ENCODE results near the gene WNT16. TPM values are rescaled to one million over a fixed set of nuclear protein-coding genes. Genes with fewer than 3 reads are reported as not detected.

WNT16 gene
- total RNA-seq, 1 donor from 2014 or later = not detected

- Histone ChIP-seq H3K27me3 (peaks cover 67% of the 10 kb centered on the region), H3K4me2 (no peak overlapping the region)
- H3K4me3 Mint-ChIP-seq = peak overlapping the region; percentile 1
These were observed 2.8 kb downstream of the WNT16 start for GRCh38 chr7:121331574-121331973.

GRCh38 chr7:121334376-121334775 lies 5.6 kb downstream of the WNT16 start:
- no peak overlapping the region for H3K27ac Mint-ChIP-seq

More at GRCh38 chr7:121331574-121331973, 2.8 kb downstream of the WNT16 start:
- Mint-ChIP-seq H3K36me3 (no peaks in the 10 kb centered on the region), H3K9me3 (peaks cover 11% of the 10 kb centered on the region), H3K27me3 (ENCODE audit: insufficient read depth, low read depth) (peaks cover 36% of the 10 kb centered on the region), H3K4me1 (peaks cover 16% of the 10 kb centered on the region), H3K27ac (no peak overlapping the region)
- no peak for DNase-seq (ENCODE audit: low spot score)
- H3K9me3 ChIP-seq (ENCODE audit: low read depth) = no peaks in the 10 kb centered on the region
- H3K27ac ChIP-seq = no peak overlapping the region
- no peak overlapping the region for H3K9ac ChIP-seq
- no peaks in the 10 kb centered on the region for H3K79me2 ChIP-seq (ENCODE audit: low read depth)
- H3K36me3 ChIP-seq = no peaks in the 10 kb centered on the region
- peaks cover 18% of the 10 kb centered on the region for H3F3A ChIP-seq (ENCODE audit: low read depth)
- TF ChIP-seq CTCF (IDR thresholded peaks at IDR 0.05) (no peak), EZH2 (IDR thresholded peaks at IDR 0.05) (no peak), EZH2phosphoT487 (IDR thresholded peaks at IDR 0.05) (no peak)
- H3K4me3 ChIP-seq = no peak overlapping the region
- H4K20me1 ChIP-seq (ENCODE audit: low read depth) = no peaks in the 10 kb centered on the region
- peaks cover 5% of the 10 kb centered on the region for H3K4me1 ChIP-seq
- H2AFZ ChIP-seq (replicated peaks) = no peak overlapping the region

GRCh38 chr7:121334875-121335648 lies 6.3 kb downstream of the WNT16 start:
- no peak for DNase-seq (ENCODE audit: low spot score)
- TF ChIP-seq EZH2phosphoT487 (IDR thresholded peaks at IDR 0.05) (no peak), EZH2 (IDR thresholded peaks at IDR 0.05) (no peak), CTCF (IDR thresholded peaks at IDR 0.05) (no peak)
- no peaks in the 10 kb centered on the region for H4K20me1 ChIP-seq (ENCODE audit: low read depth)
- H2AFZ ChIP-seq (replicated peaks) = no peak overlapping the region
- H3K36me3 ChIP-seq = no peaks in the 10 kb centered on the region
- H3K4me3 ChIP-seq = no peak overlapping the region
- H3K27me3 Mint-ChIP-seq (ENCODE audit: insufficient read depth, low read depth) = peaks cover 16% of the 10 kb centered on the region
- H3K79me2 ChIP-seq (ENCODE audit: low read depth) = no peaks in the 10 kb centered on the region
- H3K27ac Mint-ChIP-seq = no peak overlapping the region
- peaks cover 6% of the 10 kb centered on the region for H3F3A ChIP-seq (ENCODE audit: low read depth)
- H3K4me3 Mint-ChIP-seq = no peak overlapping the region
- H3K27me3 ChIP-seq = peaks cover 34% of the 10 kb centered on the region
- no peaks in the 10 kb centered on the region for H3K9me3 Mint-ChIP-seq
- H3K4me2 ChIP-seq = no peak overlapping the region
- H3K4me1 ChIP-seq = peaks cover 5% of the 10 kb centered on the region
- no peaks in the 10 kb centered on the region for H3K9me3 ChIP-seq (ENCODE audit: low read depth)
- no peaks in the 10 kb centered on the region for H3K36me3 Mint-ChIP-seq
- no peak overlapping the region for H3K9ac ChIP-seq
- H3K27ac ChIP-seq = no peak overlapping the region
- peaks cover 5% of the 10 kb centered on the region for H3K4me1 Mint-ChIP-seq

More at GRCh38 chr7:121334376-121334775, 5.6 kb downstream of the WNT16 start:
- Histone ChIP-seq H3K4me2 (no peak overlapping the region), H3K9me3 (ENCODE audit: low read depth) (no peaks in the 10 kb centered on the region), H3K36me3 (no peaks in the 10 kb centered on the region), H3K79me2 (ENCODE audit: low read depth) (no peaks in the 10 kb centered on the region), H3K4me3 (no peak overlapping the region), H2AFZ (replicated peaks) (no peak overlapping the region), H3K4me1 (peaks cover 5% of the 10 kb centered on the region), H4K20me1 (ENCODE audit: low read depth) (no peaks in the 10 kb centered on the region), H3K9ac (no peak overlapping the region), H3K27me3 (peaks cover 41% of the 10 kb centered on the region), H3K27ac (no peak overlapping the region), H3F3A (ENCODE audit: low read depth) (peaks cover 13% of the 10 kb centered on the region)
- DNase-seq (ENCODE audit: low spot score) = no peak
- peaks cover 7% of the 10 kb centered on the region for H3K4me1 Mint-ChIP-seq
- H3K4me3 Mint-ChIP-seq = no peak overlapping the region
- H3K36me3 Mint-ChIP-seq = no peaks in the 10 kb centered on the region
- H3K9me3 Mint-ChIP-seq = no peaks in the 10 kb centered on the region
- peaks cover 20% of the 10 kb centered on the region for H3K27me3 Mint-ChIP-seq (ENCODE audit: insufficient read depth, low read depth)
- no peak for TF ChIP-seq EZH2phosphoT487 (IDR thresholded peaks at IDR 0.05)
- no peak for TF ChIP-seq CTCF (IDR thresholded peaks at IDR 0.05)
- no peak for TF ChIP-seq EZH2 (IDR thresholded peaks at IDR 0.05)

All from neural progenitor cell (in vitro differentiated cells).